Peyer's patch (tissue), 4 donors: ENCODE results near the gene DENND2A.

Source experiments
- CTCF ChIP-seq, 6 experiments: fragments of 450-650 bp in 4 of 6; fragments of 200-600 bp in 2 of 6; sonication (generic) in 1 of 6; IDR thresholded peaks; one replicate each; pipeline ENCODE4 v1.5.1; 2017 to 2019; ENCODE audit warnings: antibody characterized with exemption in 6 of 6, mild to moderate bottlenecking in 3 of 6, moderate library complexity in 1 of 6
- POLR2A ChIP-seq, 2 donors: fragments of 450-650 bp; IDR thresholded peaks; one replicate each; pipeline ENCODE4 v1.5.1; 2017; ENCODE audit warnings: antibody characterized with exemption in 2 of 2, mild to moderate bottlenecking in 2 of 2, moderate library complexity in 2 of 2

GRCh38 chr7:140562926-140563481 lies 77.6 kb downstream of the DENND2A start:
- TF ChIP-seq CTCF (IDR thresholded peaks at IDR 0.05), result no peak
- TF ChIP-seq POLR2A (IDR thresholded peaks at IDR 0.05), result no peak
